Stomach (tissue), 4 donors: ENCODE measurements around the gene ASMTL.

Source experiments
- CTCF ChIP-seq, 7 experiments: fragments of 450-650 bp in 4 of 7; fragments of 200-600 bp in 3 of 7; sonication (generic) in 3 of 7; IDR thresholded peaks; one replicate each; pipeline ENCODE4 v1.5.1; 2016 to 2019; ENCODE audit warnings: antibody characterized with exemption in 7 of 7, control low read depth in 2 of 7, mild to moderate bottlenecking in 1 of 7
- EP300 ChIP-seq: sonication (generic); formaldehyde crosslinking; IDR thresholded peaks from one replicate; pipeline ENCODE4 v1.6.1; 2017; ENCODE audit warnings: antibody characterized with exemption
- POLR2A ChIP-seq, 4 donors: fragments of 450-650 bp; IDR thresholded peaks; one replicate each; pipeline ENCODE4 v1.6.1; 2016; ENCODE audit warnings: antibody characterized with exemption in 4 of 4, control low read depth in 2 of 4, mild to moderate bottlenecking in 1 of 4, moderate library complexity in 1 of 4
- POLR2AphosphoS5 ChIP-seq, 3 donors: sonication (generic); formaldehyde crosslinking; IDR thresholded peaks; one replicate each; pipeline ENCODE4 v1.6.1; 2016; ENCODE audit warnings: antibody characterized with exemption in 3 of 3

GRCh38 chrX:1442016-1442665 lies 10.6 kb downstream of the ASMTL start:
- TF ChIP-seq POLR2A (IDR thresholded peaks at IDR 0.05): no peak
- no peak for TF ChIP-seq CTCF (IDR thresholded peaks at IDR 0.05)
- no peak for TF ChIP-seq POLR2AphosphoS5 (IDR thresholded peaks at IDR 0.05)
- TF ChIP-seq EP300: no peak
